HG03457 (cell line): ENCODE data around the gene EML6.

Experiments
- ATAC-seq: cut with Tn5 transposase; IDR thresholded peaks from one replicate; pipeline ENCODE4 v1.9.1; 2021; ENCODE audit warnings: moderate number of reproducible peaks; ENCODE audit not compliant: unreplicated experiment

EML6 gene

DNA sequence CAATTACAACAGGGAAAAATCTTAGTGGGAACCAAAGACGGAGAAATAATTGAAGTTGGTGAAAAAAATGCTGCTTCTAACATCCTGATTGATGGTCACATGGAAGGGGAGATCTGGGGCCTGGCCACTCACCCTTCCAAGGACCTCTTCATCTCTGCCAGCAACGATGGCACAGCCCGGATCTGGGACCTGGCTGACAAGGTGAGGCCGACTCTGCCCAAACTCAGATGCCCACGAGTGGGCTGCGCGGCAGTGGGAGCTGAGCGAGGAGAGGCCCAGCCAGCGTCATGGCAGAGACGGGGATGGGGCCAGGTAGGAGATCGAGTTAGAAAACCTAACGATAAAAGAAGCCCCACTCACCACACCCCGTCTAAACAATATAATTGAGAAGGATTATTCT lies 239.0 kb downstream of the EML6 start:
- no peak for ATAC-seq

DNA sequence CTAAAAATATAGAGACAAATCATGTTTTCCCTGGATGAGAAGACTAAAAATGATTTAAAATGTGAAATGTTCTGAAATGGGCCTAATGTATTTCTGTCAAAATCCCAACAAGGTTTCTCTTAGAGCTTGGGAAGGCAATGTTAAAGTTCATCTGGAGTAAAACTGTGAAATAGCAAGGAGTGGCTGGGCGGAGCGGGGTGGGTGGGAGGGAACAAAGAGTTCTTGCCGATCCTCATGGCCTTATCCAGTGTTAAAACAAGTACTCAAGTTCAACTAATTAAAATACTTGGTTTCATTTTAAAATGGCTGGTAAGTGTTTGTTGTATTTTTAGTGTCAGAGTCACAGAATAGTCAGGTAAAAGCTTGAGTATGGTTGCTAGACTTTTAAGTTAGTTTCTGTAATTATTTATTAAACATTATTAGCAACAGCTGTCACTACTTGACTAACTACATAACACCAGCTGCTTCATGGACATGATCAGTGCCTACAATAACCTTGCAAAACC lies 239.5 kb downstream of the EML6 start:
- no peak for ATAC-seq

DNA sequence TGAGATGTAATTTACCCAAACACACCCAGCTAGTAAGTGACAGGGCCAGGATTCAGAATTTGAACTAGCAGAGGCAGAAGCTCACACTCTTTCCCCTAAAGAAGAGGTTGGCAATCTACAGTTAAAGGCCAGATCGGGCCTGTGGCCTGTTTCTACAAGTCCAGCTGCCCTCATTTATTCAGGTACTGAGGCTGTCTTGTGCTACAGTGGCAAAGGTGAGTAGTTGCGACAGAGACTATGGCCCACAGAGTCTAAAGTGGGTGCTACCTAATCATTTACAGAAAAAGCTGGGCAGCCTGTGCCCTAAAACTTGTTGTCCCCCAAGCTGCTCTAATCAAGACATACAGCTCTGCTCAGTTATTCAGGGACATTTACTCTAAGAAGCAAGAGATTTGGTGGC lies 240.0 kb downstream of the EML6 start:
- no peak for ATAC-seq

DNA sequence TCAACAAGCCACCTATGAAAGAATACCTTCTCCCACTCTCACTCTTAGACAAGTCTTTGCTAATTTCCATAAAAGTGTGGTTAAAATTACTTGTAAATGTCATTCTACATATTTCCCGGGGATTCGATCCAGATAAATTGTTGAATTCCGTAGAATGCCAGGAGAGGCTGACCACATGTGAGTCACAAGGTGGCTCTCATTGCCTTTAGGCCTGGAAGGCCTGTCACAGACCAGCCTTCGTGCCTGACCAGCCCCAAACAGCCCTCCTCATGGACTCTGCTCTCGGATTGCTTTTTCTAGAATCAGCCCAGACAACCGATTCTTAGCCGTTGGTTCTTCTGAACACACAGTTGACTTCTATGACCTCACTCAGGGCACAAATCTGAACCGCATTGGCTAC lies 240.8 kb downstream of the EML6 start:
- ATAC-seq, result no peak

DNA sequence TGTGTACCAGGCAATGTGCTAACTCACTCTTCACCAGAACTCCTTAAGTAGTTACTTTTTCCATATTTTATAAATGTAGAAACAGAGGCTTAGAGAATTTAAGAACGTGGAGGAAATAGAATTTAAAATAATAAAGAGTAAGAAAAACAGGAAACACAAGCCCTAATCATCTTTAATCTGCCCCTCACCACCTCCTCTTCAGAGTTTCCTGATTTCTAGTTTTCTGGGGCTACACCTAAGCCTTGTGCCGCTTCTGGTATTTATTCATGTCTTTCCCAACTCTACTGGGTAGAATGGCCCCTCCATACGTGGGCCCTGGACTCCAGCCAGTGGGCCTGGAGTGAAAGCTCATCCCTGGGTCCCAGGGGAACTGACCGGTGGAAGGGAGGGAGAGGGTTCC lies 241.4 kb downstream of the EML6 start:
- ATAC-seq, result no peak

DNA sequence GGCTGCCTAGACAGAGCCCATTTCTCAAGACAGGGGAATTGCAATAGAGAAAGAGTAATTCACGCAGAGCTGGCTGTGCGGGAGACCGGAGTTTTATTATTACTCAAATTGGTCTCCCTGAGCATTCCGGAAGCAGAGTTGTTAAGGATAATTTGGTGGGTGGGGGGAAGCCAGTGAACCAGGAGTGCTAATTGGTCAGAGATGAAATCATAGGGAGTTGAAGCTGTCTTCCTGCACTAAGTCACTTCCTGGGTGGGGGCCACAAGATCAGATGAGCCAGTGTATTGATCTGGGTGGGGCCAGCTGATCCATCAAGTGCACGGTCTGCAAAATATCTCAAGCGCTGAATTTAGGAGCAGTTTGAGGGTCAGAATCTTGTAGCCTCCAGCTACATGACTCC lies 242.0 kb downstream of the EML6 start:
- ATAC-seq, result no peak

DNA sequence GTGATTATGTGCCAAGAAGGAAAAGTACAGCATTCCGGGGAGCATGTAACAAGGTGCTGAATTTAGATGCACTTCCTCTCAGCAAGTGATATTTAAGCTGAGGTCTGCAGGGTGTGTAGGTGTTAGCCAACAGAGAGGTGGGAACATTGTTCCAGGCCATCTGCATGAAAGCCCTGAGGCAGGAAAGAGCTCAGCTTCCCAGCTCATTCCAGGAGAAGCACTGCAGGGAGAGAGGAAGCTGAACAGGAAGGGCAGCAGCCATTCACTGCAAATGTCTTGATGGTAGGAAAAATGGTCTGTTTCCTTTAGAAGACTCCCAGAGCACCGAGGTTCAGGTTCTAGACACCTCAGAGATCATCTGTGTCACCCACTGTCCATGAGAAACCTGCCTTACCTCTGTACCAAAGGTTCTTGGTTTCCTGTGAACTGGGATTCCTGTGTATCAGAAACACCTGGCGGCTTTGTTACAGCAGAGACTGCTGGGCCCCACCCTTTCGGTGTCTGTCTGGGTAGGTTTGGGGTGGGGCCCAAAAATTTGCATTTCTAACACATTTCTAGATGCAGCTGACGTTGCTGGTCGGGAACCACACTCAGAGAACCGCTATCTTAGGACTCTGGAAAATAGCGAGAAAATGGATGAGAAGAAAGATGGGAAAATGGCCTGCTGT lies 242.8 kb downstream of the EML6 start:
- no peak for ATAC-seq

DNA sequence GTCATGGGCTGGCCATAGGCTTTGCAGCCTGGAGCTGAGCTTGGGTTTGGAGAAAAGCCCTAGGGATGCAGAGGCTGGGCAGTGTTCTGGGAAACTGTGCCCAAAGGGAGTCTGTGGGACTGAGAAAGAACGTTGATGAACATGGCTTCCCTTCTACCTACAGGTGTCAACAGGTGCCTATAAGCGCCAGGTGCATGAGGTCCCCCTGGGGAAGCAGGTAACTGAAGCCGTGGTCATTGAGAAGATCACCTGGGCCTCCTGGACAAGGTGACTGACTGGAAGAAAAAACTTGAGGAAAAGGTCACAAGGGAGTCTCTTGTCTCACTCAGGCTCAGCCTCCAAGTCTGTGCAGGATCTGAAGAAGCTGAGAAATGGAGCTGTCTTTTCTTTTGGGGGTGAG lies 243.4 kb downstream of the EML6 start:
- no peak for ATAC-seq

DNA sequence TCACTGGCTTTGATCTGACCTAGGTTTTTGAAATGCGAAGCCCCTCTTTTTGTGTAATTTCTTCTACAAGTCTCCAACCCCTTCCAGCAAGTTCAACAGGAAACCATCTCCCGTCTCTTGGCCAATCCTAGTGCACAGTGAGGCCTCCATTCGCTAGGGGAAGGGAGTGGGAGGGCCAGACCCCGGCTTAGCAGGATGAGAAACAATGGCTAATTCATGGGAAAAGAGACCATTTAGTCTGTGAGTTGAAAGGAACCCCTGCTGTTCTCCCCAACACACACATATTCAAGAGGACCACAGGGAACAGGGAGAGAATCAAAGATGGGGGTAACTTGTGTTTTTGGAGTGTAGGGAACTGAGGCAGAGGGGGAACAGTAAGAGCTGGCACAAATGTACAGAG lies 243.8 kb downstream of the EML6 start:
- no peak for ATAC-seq

DNA sequence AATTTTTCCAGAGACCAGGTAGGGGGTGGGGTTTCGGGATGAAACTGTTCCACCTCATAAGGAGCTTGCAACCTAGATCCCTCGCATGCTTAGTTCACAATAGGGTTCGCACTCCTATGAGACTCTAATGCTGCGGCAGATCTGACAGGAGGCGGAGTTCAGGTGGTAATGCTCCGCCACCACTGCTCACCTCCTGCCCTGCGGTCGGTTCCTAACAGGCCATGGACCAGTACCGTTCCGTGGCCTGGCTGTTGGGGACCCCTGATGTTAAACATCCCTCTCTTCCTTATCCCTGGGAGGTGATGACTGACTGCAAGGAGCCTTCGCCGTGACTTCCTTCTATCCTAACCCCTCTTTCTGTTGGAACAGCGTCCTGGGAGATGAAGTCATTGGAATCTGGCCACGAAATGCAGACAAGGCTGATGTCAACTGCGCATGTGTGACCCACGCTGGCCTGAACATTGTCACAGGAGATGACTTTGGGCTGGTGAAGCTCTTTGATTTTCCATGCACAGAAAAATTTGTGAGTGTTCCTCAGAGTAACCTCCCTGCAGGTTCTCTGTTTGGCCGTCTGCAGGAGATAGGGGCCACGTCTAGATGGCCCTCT lies 244.4 kb downstream of the EML6 start:
- no peak for ATAC-seq

DNA sequence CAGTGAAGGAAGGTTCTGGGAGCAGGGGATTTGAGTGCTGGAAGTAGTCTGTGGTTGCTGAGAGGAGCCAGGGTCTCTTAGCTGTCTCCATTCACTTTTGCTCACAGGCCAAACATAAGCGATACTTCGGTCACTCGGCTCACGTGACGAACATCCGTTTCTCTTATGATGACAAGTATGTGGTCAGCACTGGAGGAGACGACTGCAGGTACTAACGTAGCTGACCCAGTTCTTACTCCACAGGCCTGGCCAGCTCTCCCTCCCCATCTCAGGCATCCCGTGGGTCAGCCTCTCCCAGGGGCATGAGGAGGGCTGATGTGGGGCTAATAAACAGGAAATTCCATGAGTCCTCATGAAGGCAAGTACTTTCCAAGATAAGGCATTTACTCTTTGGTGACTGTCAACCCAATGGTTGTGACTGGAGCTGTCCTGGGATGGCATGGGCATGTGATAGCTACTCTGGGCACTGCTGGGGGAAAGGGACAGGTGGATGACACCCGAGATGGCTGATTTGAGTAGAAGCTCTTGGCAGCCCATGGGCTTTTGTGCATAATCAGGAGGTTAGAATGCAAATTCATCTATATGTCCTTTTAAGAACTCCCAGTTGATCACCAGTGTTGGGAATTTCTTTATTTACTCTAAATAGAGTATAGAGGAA lies 245.2 kb downstream of the EML6 start:
- ATAC-seq, result no peak

DNA sequence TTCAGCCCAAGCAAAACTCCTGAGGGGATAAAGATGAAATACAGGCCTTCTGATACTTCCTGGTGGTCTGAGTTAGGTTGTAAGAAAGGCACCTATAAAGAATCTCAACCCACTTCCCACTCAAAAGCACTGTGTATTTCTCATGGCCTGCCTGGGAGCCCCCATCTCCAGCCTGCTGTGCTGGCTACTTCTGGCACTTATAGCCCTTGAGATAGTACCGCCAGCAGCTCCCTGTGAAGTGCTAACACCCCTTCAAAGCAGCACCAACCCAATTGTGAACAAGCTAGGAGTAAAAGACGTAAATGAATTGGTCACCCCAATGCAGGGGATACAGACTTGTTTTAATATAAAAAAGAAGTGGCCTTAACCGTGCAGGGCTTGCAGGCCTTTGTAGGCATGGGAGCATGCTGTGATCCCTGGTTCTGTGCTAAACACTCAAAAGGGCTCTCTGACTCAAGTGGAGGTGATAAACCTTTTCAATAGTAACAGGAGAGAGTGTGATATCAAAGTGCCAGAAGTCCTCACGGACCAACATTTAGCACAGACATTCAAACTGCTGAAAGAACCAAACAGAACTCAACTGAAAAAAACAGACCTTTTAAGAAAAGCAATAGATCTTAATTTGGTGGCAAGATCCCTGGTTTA lies 246.0 kb downstream of the EML6 start:
- ATAC-seq, result no peak

DNA sequence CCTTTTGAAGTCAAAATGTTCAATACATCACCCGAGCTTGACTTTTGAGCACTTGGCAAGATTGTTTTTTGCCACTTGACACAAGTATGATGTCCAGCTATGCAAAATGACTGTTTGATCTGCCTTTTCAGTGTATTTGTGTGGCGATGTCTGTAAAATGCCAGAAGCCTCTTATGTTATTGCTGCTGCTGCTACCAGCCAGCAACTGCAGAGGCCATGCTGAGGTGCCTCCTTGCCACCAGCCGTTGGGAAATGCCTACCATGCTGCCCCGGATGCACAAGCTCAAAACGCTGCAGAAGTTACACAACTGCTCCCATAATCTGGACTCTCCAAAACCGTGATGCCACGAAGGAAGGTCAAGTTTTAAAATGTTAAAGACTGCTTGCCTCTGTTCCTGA lies 246.5 kb downstream of the EML6 start:
- ATAC-seq, result no peak

DNA sequence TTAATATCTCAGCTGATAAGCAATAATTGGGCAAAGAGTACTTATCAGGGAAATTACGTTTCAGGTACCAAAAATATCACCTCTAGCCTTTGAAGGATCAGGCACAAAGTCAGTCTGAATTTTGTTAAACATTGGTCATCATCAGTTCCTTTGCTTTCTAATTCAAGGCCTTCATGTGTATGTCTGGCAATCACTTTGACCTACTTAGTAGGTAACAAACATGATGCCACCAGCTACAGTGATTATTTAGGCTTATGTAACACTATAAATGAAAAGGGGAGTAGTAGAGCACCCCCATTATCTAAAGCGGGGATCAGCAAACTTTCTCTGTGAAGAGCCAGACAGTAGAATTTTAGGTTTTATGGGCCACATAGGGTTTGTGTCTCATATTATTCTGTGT lies 251.7 kb downstream of the EML6 start:
- no peak for ATAC-seq

DNA sequence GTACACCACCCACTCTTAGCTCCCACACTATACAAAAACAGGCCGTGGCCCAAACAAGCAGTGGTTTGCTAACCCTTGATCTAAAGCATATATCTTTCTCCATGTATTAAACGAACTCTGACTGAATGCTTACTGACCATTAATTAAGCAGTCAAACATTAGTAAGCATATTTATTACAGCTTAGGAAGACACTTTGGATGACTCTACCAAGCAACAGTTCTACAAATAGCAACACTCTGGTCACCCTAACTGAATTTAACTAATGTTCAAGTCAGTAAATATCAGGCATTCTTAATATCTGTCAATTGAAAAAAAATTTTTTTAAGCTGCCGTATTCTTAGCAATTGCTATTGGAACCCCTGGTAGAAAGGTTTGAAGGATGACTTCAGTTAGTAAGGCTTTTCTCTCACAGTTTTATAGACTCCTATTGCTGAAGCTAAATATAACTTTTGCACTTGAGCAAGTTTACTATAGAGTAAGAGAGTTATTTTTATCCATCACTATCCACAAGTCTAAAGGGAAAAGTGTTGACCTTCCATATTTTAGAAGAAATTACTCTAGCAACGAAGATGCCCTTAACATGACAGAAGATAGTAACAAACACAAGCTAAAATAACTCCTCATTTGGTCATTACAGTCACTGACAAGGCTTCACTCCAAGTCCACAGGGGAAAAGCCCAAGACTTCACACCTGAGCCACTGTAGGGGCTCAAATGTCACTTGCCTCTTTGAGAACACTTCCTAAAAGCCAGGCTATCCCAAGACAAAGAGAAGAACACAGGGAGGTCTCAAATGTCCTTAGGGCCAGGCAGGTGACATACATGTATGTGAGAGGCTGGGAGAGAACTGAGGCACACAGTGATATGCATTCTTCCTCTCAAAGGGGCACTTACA lies 252.4 kb downstream of the EML6 start:
- ATAC-seq, result no peak

DNA sequence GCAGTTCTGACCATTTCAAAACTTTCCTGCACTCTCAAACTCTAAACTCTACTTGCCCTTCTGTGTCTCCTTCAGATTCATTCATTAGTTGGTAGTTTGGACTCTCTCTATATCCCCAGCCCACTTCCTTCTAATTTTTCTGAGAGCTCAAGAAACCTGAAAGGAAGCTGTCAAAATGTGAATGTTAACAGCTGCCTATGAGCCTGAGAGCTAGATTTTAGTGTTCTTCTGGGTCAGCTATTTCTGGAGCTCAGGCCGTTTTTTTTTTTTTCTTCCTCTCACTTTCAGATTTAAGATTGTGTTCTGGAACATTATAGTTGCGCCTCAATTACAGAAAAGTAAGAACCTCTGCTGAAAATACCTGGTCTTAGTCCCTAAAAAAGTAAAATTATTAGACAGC lies 253.7 kb downstream of the EML6 start:
- no peak for ATAC-seq

DNA sequence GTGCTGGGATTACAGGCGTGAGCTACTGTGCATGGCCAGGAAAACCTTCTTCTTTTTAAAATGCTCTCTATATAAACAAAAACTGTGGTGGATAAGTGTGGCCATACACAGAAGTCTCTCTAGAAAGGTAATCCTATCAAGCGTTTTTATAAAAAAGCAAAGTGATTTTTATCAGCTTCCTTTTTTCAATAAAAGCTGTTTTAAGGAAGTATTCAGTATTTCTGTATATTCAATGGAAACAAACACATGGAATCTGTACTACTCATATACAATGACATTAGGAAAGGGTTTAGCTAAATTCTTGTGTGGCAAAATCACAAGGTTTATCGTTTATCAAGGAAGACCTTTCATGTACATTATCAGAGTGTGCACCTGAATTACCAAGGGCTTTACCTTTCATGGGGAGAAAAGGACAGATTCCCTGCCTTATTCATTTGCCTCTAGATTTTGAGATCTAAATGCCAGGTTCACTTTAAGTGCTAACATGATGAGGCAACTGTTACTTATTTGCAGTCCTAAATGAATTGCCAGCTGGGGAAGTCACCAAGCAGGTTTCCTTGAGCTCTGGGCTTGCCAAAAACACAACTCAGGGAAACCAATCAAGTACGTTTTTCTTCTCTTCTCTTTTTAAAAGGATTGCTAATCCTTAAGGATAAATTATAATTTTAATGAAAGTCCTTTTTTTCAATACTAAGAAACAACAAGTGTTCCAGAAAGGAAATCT lies 256.0 kb downstream of the EML6 start:
- no peak for ATAC-seq

DNA sequence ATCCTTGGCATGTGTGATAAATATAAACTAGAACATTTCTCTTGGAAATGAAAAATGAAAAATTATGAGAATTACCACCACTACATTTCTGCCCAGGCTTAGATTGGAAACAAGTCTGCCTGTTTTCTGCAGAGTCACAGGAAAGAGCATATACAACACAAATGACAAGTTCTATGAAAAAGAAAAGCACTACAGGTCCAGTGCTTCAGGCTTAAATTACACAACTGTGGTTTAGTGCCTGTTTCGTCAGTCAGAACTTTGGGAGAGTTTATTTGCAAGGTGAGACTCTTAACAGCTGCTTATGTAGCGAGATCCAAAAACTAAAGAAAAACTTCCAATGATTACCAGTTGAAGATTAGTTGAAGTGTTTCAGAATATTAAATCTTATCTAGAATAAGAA lies 257.9 kb downstream of the EML6 start:
- ATAC-seq, result no peak

DNA sequence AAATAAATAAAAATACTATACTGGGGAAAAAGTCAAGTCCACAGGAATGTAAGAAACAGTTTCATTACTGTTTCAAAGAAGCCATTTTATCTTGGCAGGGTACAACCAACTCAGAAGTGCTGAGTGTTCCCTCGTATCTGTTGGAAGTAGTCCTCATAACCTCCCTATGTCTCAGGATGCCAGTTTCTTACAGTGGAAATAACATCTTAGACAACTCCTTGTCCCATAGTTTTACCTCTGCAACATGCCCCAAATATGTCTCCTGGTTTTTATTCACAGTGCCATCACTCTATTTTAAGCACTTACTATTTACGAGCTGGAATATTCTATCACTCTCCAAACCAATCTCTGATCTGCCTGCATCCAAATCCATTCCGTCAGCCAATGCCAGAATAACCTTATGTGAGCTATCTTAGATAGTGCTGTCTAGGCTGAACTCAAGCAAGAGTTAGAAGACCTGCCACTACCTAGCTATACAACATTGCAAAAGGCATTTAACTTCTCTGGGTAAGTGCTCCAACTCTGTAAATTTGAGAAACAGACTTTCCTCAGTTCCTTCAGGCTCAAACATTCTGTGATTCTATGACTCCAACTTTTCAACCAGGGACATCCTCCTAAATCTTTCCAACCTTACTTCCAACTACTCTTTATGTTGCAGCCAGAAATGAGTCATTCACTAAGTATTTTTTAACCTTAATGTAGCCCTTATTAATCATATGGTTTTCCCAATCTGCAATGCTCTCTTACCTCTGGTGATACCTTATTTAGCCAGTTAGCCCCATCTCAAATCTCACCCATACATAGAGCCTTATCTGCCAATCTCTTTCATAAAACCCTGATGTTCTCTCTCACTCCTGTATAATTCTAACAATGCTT lies 260.1 kb downstream of the EML6 start:
- ATAC-seq, result no peak
